Spleen (tissue), 7 donors: ENCODE measurements around the gene BPIFB2.

ENCODE experiments used
- CTCF ChIP-seq, 11 experiments: fragments of 200-600 bp in 7 of 11; fragments of 450-650 bp in 4 of 11; sonication (generic) in 4 of 11; IDR thresholded peaks in 8 of 11; conservative IDR thresholded peaks in 3 of 11; 1 replicate in 7 of 11; 2 replicates in 4 of 11; pipeline versions ENCODE4 v1.4.0 to v1.8.0; 2016 to 2021; ENCODE audit warnings: antibody characterized with exemption in 11 of 11, inconsistent platforms in 4 of 11, mild to moderate bottlenecking in 1 of 11
- POLR2A ChIP-seq, 3 donors: fragments of 450-650 bp; IDR thresholded peaks; one replicate each; pipeline ENCODE4 v1.5.1; 2017; ENCODE audit warnings: antibody characterized with exemption in 3 of 3, mild to moderate bottlenecking in 1 of 3
- donor health status: DM: no; HTN: no; CAD: no; lungs with moderate emphysema.
- donor health status: DM: no; HTN: no; CAD: no.
- donor health status: DM: no; HTN: no; CAD: no.

- TF ChIP-seq CTCF (IDR thresholded peaks at IDR 0.05 in 8 of 11, conservative IDR thresholded peaks at IDR 0.05 in 3 of 11) (no peak), POLR2A (IDR thresholded peaks at IDR 0.05) (no peak)
Observed at GRCh38 chr20:33068251-33068939, 60.9 kb downstream of the BPIFB2 start.
